HepG2 (cell line): ENCODE results near the gene DDT. TPM values are rescaled to one million over a fixed set of nuclear protein-coding genes. Genes with fewer than 3 reads are reported as not detected.

Experiments
- CEBPG ChIP-seq: IDR thresholded peaks from 2 replicates; pipeline ENCODE4 v1.6.1; 2016
- EP300 ChIP-seq, 3 experiments: sonication (generic) in 1 of 3; formaldehyde crosslinking in 1 of 3; IDR thresholded peaks; 2 replicates each; pipeline versions ENCODE4 v1.5.1 to v1.6.1; 2011 to 2020; ENCODE audit warnings: low read depth in 2 of 3, low read length in 2 of 3, borderline replicate concordance in 1 of 3, improper control_type of control experiment in 1 of 3, mild to moderate bottlenecking in 1 of 3, missing genetic modification reagents in 1 of 3, moderate library complexity in 1 of 3
- JDP2 ChIP-seq: sonication (generic); formaldehyde crosslinking; IDR thresholded peaks from 2 replicates; pipeline ENCODE4 v1.8.1; 2022; ENCODE audit warnings: missing genetic modification reagents, borderline replicate concordance
- KDM4B ChIP-seq: sonication (generic); formaldehyde crosslinking; IDR thresholded peaks from 2 replicates; pipeline ENCODE4 v1.4.0; 2020; ENCODE audit warnings: missing genetic modification reagents
- MIER3 ChIP-seq: IDR thresholded peaks from 2 replicates; pipeline ENCODE4 v1.6.1; 2016; ENCODE audit warnings: missing compliant biosample characterization, borderline replicate concordance
- STAT5B ChIP-seq: sonication (generic); formaldehyde crosslinking; IDR thresholded peaks from 2 replicates; pipeline ENCODE4 v1.4.0; 2020; ENCODE audit warnings: missing genetic modification reagents
- ZFP62 ChIP-seq: sonication (generic); formaldehyde crosslinking; IDR thresholded peaks from 2 replicates; pipeline ENCODE4 v1.4.0; 2020; ENCODE audit warnings: missing genetic modification reagents
- ZNF383 ChIP-seq: sonication (generic); formaldehyde crosslinking; IDR thresholded peaks from 2 replicates; pipeline ENCODE4 v1.4.0; 2020; ENCODE audit warnings: missing genetic modification reagents, mild to moderate bottlenecking, borderline replicate concordance
- ZNF558 ChIP-seq: sonication (generic); formaldehyde crosslinking; IDR thresholded peaks from 2 replicates; pipeline ENCODE4 v1.9.0; 2022; ENCODE audit warnings: mild to moderate bottlenecking, missing genetic modification reagents, borderline replicate concordance
- ZNF614 ChIP-seq: IDR thresholded peaks from 2 replicates; pipeline ENCODE4 v1.6.1; 2018; ENCODE audit warnings: missing biosample characterization, missing genetic modification reagents, inconsistent platforms, borderline replicate concordance
- ZNF615 ChIP-seq: sonication (generic); formaldehyde crosslinking; IDR thresholded peaks from 2 replicates; pipeline ENCODE4 v1.5.0; 2020; ENCODE audit warnings: mild to moderate bottlenecking, missing genetic modification reagents, borderline replicate concordance
- ZNF776 ChIP-seq: sonication (generic); formaldehyde crosslinking; IDR thresholded peaks from 2 replicates; pipeline ENCODE4 v1.4.0; 2020; ENCODE audit warnings: mild to moderate bottlenecking, missing genetic modification reagents
- polyA plus RNA-seq, 8 experiments: library from polyadenylated mRNA; depleted of rRNA in 3 of 8; stranded (reverse) in 7 of 8; unstranded in 1 of 8; fragments of >200 nt; fragmentation: Illumina TruSeq in 4 of 8; extraction: Trizol in 4 of 8; gene quantifications; 2 replicates each; pipeline versions ENCODE4 v1.2.1 to v1.2.3, GENCODE V29; 2011 to 2016; ENCODE audit warnings: low read depth in 4 of 8, missing spikeins in 1 of 8, mixed read lengths in 1 of 8; ENCODE audit not compliant: insufficient read depth in 1 of 8
- total RNA-seq, 5 experiments: library from RNA; depleted of rRNA; stranded (reverse); fragments of >200 nt; fragmentation: Illumina TruSeq; extraction: Trizol; gene quantifications; 2 replicates each; pipeline ENCODE4 v1.2.3, GENCODE V29; 2016; ENCODE audit warnings: low read depth in 1 of 5
- TF ChIP-seq, protein P1 (sequence below): sonication (generic); formaldehyde crosslinking; IDR thresholded peaks from 2 replicates; pipeline ENCODE4 v1.4.0; 2020; ENCODE audit warnings: mild to moderate bottlenecking, missing genetic modification reagents
- TF ChIP-seq, protein P2 (sequence below): sonication (generic); formaldehyde crosslinking; IDR thresholded peaks from 2 replicates; pipeline ENCODE4 v1.4.0; 2020; ENCODE audit warnings: missing genetic modification reagents
- TF ChIP-seq, protein P3 (sequence below): sonication (generic); formaldehyde crosslinking; IDR thresholded peaks from 2 replicates; pipeline ENCODE4 v1.4.0; 2020; ENCODE audit warnings: missing genetic modification reagents
- TF ChIP-seq, protein P4 (sequence below): IDR thresholded peaks from 2 replicates; pipeline ENCODE4 v1.4.0; 2020; ENCODE audit warnings: mild to moderate bottlenecking, missing genetic modification reagents
- TF ChIP-seq, protein P5 (sequence below): sonication (generic); formaldehyde crosslinking; IDR thresholded peaks from 2 replicates; pipeline ENCODE4 v1.4.0; 2020; ENCODE audit warnings: mild to moderate bottlenecking, low read depth, missing genetic modification reagents

The DDT gene
- total and polyA plus RNA-seq, 2 of the 13 experiments (the other 11 are each of a cell fraction or from before 2014, with no cell fraction given) = 143 to 181 TPM

DNA sequence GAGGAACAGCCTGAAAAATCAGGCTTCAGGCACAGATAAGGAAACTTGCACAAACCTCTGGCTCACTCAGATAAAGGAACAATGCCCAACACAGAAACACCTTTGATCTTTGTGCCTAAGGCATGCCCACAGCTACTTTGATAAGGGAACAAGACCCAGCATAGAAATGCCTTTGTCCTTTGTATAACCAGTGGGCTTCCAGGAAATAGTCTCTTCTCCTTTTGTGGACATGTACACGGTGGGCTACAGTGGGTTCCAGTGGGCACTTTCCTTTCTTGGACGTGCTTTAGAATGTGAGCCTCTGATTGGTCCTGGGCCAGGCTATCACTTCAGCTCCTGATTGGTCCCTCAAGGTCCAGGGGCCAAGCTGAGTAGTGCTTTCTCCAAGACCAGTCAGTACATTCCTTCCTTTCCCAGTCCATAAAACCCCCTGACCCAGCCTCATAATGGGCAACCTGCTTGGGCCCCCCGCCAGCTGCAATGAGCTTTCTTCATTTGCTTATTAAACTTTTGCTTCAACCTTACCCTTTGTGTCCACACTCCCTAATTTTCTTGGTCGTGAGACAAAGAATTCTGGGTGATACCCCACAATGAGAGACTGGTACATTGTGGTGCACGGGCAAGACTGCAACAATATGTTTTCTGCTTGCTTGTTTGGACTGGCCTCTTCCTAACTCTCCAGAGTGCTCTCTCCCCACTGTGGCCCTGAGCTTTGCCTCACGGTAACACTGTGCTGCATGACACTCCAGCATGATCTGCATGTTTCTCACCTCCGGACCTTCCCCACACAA is 35.2 kb upstream of the DDT start (continued):
- TF ChIP-seq, protein P1, sequence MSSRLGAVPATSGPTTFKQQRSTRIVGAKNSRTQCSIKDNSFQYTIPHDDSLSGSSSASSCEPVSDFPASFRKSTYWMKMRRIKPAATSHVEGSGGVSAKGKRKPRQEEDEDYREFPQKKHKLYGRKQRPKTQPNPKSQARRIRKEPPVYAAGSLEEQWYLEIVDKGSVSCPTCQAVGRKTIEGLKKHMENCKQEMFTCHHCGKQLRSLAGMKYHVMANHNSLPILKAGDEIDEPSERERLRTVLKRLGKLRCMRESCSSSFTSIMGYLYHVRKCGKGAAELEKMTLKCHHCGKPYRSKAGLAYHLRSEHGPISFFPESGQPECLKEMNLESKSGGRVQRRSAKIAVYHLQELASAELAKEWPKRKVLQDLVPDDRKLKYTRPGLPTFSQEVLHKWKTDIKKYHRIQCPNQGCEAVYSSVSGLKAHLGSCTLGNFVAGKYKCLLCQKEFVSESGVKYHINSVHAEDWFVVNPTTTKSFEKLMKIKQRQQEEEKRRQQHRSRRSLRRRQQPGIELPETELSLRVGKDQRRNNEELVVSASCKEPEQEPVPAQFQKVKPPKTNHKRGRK (CRISPR knock-in tag) = no peak
- no peak for TF ChIP-seq ZFP62 (CRISPR knock-in tag)
- TF ChIP-seq KDM4B (CRISPR knock-in tag) = no peak
- TF ChIP-seq, protein P2, sequence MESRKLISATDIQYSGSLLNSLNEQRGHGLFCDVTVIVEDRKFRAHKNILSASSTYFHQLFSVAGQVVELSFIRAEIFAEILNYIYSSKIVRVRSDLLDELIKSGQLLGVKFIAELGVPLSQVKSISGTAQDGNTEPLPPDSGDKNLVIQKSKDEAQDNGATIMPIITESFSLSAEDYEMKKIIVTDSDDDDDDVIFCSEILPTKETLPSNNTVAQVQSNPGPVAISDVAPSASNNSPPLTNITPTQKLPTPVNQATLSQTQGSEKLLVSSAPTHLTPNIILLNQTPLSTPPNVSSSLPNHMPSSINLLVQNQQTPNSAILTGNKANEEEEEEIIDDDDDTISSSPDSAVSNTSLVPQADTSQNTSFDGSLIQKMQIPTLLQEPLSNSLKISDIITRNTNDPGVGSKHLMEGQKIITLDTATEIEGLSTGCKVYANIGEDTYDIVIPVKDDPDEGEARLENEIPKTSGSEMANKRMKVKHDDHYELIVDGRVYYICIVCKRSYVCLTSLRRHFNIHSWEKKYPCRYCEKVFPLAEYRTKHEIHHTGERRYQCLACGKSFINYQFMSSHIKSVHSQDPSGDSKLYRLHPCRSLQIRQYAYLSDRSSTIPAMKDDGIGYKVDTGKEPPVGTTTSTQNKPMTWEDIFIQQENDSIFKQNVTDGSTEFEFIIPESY (CRISPR knock-in tag) = no peak
- no peak for TF ChIP-seq STAT5B (CRISPR knock-in tag)
- TF ChIP-seq, protein P3, sequence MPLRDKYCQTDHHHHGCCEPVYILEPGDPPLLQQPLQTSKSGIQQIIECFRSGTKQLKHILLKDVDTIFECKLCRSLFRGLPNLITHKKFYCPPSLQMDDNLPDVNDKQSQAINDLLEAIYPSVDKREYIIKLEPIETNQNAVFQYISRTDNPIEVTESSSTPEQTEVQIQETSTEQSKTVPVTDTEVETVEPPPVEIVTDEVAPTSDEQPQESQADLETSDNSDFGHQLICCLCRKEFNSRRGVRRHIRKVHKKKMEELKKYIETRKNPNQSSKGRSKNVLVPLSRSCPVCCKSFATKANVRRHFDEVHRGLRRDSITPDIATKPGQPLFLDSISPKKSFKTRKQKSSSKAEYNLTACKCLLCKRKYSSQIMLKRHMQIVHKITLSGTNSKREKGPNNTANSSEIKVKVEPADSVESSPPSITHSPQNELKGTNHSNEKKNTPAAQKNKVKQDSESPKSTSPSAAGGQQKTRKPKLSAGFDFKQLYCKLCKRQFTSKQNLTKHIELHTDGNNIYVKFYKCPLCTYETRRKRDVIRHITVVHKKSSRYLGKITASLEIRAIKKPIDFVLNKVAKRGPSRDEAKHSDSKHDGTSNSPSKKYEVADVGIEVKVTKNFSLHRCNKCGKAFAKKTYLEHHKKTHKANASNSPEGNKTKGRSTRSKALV (CRISPR knock-in tag) = no peak
- TF ChIP-seq, protein P4, sequence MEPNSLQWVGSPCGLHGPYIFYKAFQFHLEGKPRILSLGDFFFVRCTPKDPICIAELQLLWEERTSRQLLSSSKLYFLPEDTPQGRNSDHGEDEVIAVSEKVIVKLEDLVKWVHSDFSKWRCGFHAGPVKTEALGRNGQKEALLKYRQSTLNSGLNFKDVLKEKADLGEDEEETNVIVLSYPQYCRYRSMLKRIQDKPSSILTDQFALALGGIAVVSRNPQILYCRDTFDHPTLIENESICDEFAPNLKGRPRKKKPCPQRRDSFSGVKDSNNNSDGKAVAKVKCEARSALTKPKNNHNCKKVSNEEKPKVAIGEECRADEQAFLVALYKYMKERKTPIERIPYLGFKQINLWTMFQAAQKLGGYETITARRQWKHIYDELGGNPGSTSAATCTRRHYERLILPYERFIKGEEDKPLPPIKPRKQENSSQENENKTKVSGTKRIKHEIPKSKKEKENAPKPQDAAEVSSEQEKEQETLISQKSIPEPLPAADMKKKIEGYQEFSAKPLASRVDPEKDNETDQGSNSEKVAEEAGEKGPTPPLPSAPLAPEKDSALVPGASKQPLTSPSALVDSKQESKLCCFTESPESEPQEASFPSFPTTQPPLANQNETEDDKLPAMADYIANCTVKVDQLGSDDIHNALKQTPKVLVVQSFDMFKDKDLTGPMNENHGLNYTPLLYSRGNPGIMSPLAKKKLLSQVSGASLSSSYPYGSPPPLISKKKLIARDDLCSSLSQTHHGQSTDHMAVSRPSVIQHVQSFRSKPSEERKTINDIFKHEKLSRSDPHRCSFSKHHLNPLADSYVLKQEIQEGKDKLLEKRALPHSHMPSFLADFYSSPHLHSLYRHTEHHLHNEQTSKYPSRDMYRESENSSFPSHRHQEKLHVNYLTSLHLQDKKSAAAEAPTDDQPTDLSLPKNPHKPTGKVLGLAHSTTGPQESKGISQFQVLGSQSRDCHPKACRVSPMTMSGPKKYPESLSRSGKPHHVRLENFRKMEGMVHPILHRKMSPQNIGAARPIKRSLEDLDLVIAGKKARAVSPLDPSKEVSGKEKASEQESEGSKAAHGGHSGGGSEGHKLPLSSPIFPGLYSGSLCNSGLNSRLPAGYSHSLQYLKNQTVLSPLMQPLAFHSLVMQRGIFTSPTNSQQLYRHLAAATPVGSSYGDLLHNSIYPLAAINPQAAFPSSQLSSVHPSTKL (CRISPR knock-in tag) = peak; percentile 79; the same call in 1 of the 2 replicates
- TF ChIP-seq CEBPG (CRISPR knock-in tag) = 0 out of 2 replicates have a peak, but pooled peaks have one; percentile 22
- TF ChIP-seq JDP2 (CRISPR knock-in tag) = no peak
- TF ChIP-seq ZNF558 (CRISPR knock-in tag) = 0 out of 2 replicates have a peak, but pooled peaks have one; percentile 45
- no peak for TF ChIP-seq ZNF383 (CRISPR knock-in tag)
- no peak for TF ChIP-seq ZNF615 (CRISPR knock-in tag)
- TF ChIP-seq, protein P5, sequence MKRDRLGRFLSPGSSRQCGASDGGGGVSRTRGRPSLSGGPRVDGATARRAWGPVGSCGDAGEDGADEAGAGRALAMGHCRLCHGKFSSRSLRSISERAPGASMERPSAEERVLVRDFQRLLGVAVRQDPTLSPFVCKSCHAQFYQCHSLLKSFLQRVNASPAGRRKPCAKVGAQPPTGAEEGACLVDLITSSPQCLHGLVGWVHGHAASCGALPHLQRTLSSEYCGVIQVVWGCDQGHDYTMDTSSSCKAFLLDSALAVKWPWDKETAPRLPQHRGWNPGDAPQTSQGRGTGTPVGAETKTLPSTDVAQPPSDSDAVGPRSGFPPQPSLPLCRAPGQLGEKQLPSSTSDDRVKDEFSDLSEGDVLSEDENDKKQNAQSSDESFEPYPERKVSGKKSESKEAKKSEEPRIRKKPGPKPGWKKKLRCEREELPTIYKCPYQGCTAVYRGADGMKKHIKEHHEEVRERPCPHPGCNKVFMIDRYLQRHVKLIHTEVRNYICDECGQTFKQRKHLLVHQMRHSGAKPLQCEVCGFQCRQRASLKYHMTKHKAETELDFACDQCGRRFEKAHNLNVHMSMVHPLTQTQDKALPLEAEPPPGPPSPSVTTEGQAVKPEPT (CRISPR knock-in tag) = no peak
- TF ChIP-seq EP300 (IDR thresholded peaks at IDR 0.05; ENCODE audit: low read depth in 2 of 2, low read length in 2 of 2) = peak; percentile 29 to 87; a peak in 2 of 4 replicates
- peak; percentile 77 for TF ChIP-seq EP300 (CRISPR knock-in tag; IDR thresholded peaks at IDR 0.05; ENCODE audit: borderline replicate concordance)
- TF ChIP-seq ZNF776 = no peak
- no peak for TF ChIP-seq MIER3
- no peak for TF ChIP-seq ZNF614 (CRISPR knock-in tag)
